H1 (cell line): Measurements from ENCODE around the gene NEK3. TPM values are rescaled to one million over a fixed set of nuclear protein-coding genes. Genes with fewer than 3 reads are reported as not detected.

ENCODE experiments used
- CTCF ChIA-PET: fragments of 300-600 bp; sonication (Branson Sonifier 250); formaldehyde crosslinking; loops from one replicate; lab custom pipeline; 2021; ENCODE audit not compliant: partially characterized antibody; lab: Charles Lee
- POLR2A ChIA-PET: fragments of 300-600 bp; sonication (Branson Sonifier 250); formaldehyde crosslinking; loops from one replicate; lab custom pipeline; 2021; ENCODE audit warnings: inconsistent platforms; ENCODE audit not compliant: partially characterized antibody; lab: Charles Lee
- DNase-seq, 2 experiments: peaks; one replicate each; pipeline versions ENCODE4 v3.0.0 to v3.0.0-alpha.2; 2010 to 2022; ENCODE audit warnings: low spot score in 2 of 2, low read depth in 1 of 2, mixed read lengths in 1 of 2
- FAIRE-seq: peaks from 2 replicates; lab custom pipeline; 2011; peaks lifted over from hg19 to GRCh38; lab: Jason Lieb, UNC
- H2AFZ ChIP-seq: 2 replicates; pipeline ENCODE4 v1.8.1; 2012; ENCODE audit warnings: low read length, inconsistent platforms
- H2AK5ac ChIP-seq: 2 replicates; pipeline ENCODE4 v1.6.1; 2013; ENCODE audit warnings: low read depth, low read length
- H2BK120ac ChIP-seq: replicated peaks from 2 replicates; pipeline ENCODE3; 2013; ENCODE audit warnings: low read depth, low read length, inconsistent platforms
- H2BK12ac ChIP-seq: 2 replicates; pipeline ENCODE4 v1.6.1; 2013; ENCODE audit warnings: low read depth, low read length
- H2BK15ac ChIP-seq: 2 replicates; pipeline ENCODE4 v1.6.1; 2013; ENCODE audit warnings: low read length
- H2BK20ac ChIP-seq: 2 replicates; pipeline ENCODE4 v1.6.1; 2013; ENCODE audit warnings: low read length
- H2BK5ac ChIP-seq: 2 replicates; pipeline ENCODE4 v1.6.1; 2013; ENCODE audit warnings: low read depth, low read length
- H3K14ac ChIP-seq: 2 replicates; pipeline ENCODE4 v1.6.1; 2013; ENCODE audit warnings: inconsistent platforms; ENCODE audit not compliant: insufficient read length
- H3K18ac ChIP-seq: 2 replicates; pipeline ENCODE4 v1.6.1; 2013; ENCODE audit warnings: low read length; ENCODE audit errors: extremely low read depth
- H3K23ac ChIP-seq: 2 replicates; pipeline ENCODE4 v1.6.1; 2013; ENCODE audit warnings: inconsistent platforms; ENCODE audit not compliant: insufficient read length
- H3K23me2 ChIP-seq: 2 replicates; pipeline ENCODE4 v1.6.1; 2013; ENCODE audit warnings: low read depth, low read length
- H3K27ac ChIP-seq: 2 replicates; pipeline ENCODE4 v1.6.1; 2011; ENCODE audit warnings: low read depth, low read length, inconsistent platforms
- H3K27me3 ChIP-seq, 4 experiments: replicated peaks in 1 of 4; 1 replicate in 1 of 4; 2 replicates in 3 of 4; pipeline versions ENCODE4 v1.6.1 to v1.8.1; 2011 to 2013; ENCODE audit warnings: low read length in 3 of 4, mild to moderate bottlenecking in 3 of 4, inconsistent platforms in 2 of 4, mixed read lengths in 2 of 4, moderate library complexity in 1 of 4; ENCODE audit not compliant: control insufficient read depth in 3 of 4, insufficient read depth in 3 of 4; ENCODE audit errors: extremely low read depth in 1 of 4
- H3K36me3 ChIP-seq, 4 experiments: 2 replicates each; pipeline versions ENCODE4 v1.6.1 to v1.8.1; 2011 to 2013; ENCODE audit warnings: mild to moderate bottlenecking in 4 of 4, low read length in 3 of 4, moderate library complexity in 2 of 4, control low read depth in 1 of 4, inconsistent platforms in 1 of 4; ENCODE audit not compliant: insufficient read depth in 4 of 4, control insufficient read depth in 2 of 4
- H3K4ac ChIP-seq: replicated peaks from 2 replicates; pipeline ENCODE3; 2013; ENCODE audit warnings: low read length, low read depth, mixed read lengths, inconsistent platforms; ENCODE audit not compliant: insufficient read length
- H3K4me1 ChIP-seq, 4 experiments: replicated peaks in 1 of 4; 1 replicate in 1 of 4; 2 replicates in 3 of 4; pipeline versions ENCODE4 v1.6.1 to v1.8.1; 2011 to 2013; ENCODE audit warnings: low read length in 3 of 4, inconsistent platforms in 2 of 4, mixed read lengths in 1 of 4; ENCODE audit not compliant: insufficient read depth in 4 of 4, control insufficient read depth in 3 of 4
- H3K4me2 ChIP-seq, 2 experiments: 2 replicates each; pipeline versions ENCODE4 v1.6.1 to v1.8.1; 2011 to 2013; ENCODE audit warnings: low read depth in 2 of 2, low read length in 2 of 2, control low read depth in 1 of 2, inconsistent platforms in 1 of 2, mild to moderate bottlenecking in 1 of 2; ENCODE audit not compliant: insufficient read depth in 1 of 2
- H3K4me3 ChIP-seq, 4 experiments: fragments of 200-600, 300-600 bp in 1 of 4; sonication (generic), shearing (Covaris generic), sonication (Bioruptor Twin) in 1 of 4; 2 replicates each; pipeline versions ENCODE4 v1.5.1 to v1.8.1; 2011 to 2016; ENCODE audit warnings: low read length in 4 of 4, low read depth in 3 of 4, control low read depth in 2 of 4, inconsistent platforms in 2 of 4, mild to moderate bottlenecking in 2 of 4, mixed read lengths in 1 of 4, moderate library complexity in 1 of 4; ENCODE audit not compliant: insufficient read depth in 2 of 4; ENCODE audit errors: extremely low read depth in 1 of 4
- H3K56ac ChIP-seq: replicated peaks from 2 replicates; pipeline ENCODE3; 2013; ENCODE audit warnings: low read depth, mild to moderate bottlenecking, mixed read lengths, low read length, inconsistent platforms; ENCODE audit not compliant: insufficient read length
- H3K79me1 ChIP-seq: 2 replicates; pipeline ENCODE4 v1.6.1; 2013; ENCODE audit warnings: low read depth, low read length, control low read depth
- H3K79me2 ChIP-seq, 2 experiments: 2 replicates each; pipeline versions ENCODE4 v1.6.1 to v1.8.1; 2012 to 2013; ENCODE audit warnings: low read length in 2 of 2, mild to moderate bottlenecking in 2 of 2, inconsistent platforms in 1 of 2; ENCODE audit not compliant: insufficient read depth in 2 of 2, control insufficient read depth in 1 of 2
- H3K9ac ChIP-seq, 4 experiments: replicated peaks in 1 of 4; 1 replicate in 1 of 4; 2 replicates in 3 of 4; pipeline versions ENCODE4 v1.6.1 to v1.8.1; 2011 to 2013; ENCODE audit warnings: low read depth in 3 of 4, low read length in 3 of 4, control low read depth in 2 of 4, mild to moderate bottlenecking in 2 of 4, moderate library complexity in 2 of 4, inconsistent platforms in 1 of 4; ENCODE audit errors: extremely low read depth in 1 of 4
- H3K9me3 ChIP-seq, 2 experiments: 2 replicates each; pipeline versions ENCODE4 v1.6.1 to v1.8.1; 2012 to 2013; ENCODE audit warnings: mild to moderate bottlenecking in 2 of 2, moderate library complexity in 2 of 2, control low read depth in 1 of 2, inconsistent platforms in 1 of 2, low read depth in 1 of 2, low read length in 1 of 2, mixed read lengths in 1 of 2; ENCODE audit not compliant: insufficient read depth in 2 of 2
- H4K20me1 ChIP-seq, 2 experiments: replicated peaks in 1 of 2; 2 replicates each; pipeline versions ENCODE3 to v1.8.1; 2011 to 2013; ENCODE audit warnings: inconsistent platforms in 2 of 2, low read length in 2 of 2, mild to moderate bottlenecking in 1 of 2; ENCODE audit not compliant: insufficient read depth in 2 of 2, control insufficient read depth in 1 of 2
- H4K5ac ChIP-seq: 2 replicates; pipeline ENCODE4 v1.6.1; 2013; ENCODE audit warnings: low read length, low read depth, mixed read lengths, inconsistent platforms; ENCODE audit not compliant: insufficient read length
- H4K8ac ChIP-seq: 2 replicates; pipeline ENCODE4 v1.8.0; 2013; ENCODE audit warnings: mild to moderate bottlenecking, moderate library complexity, low read length, inconsistent platforms; ENCODE audit not compliant: insufficient read depth; ENCODE audit errors: extremely low read depth
- H4K91ac ChIP-seq: replicated peaks from 2 replicates; pipeline ENCODE3; 2013; ENCODE audit warnings: low read length, mixed read lengths, inconsistent platforms; ENCODE audit not compliant: insufficient read length
- WGBS, 2 experiments: shearing (Covaris generic) in 1 of 2; methylation state at CpG; one replicate each; pipeline versions ENCODE4 v1.1.6 to v1.1.7; 2013 to 2015; ENCODE audit warnings: low lambda C conversion rate in 2 of 2, mixed read lengths in 2 of 2, inconsistent platforms in 1 of 2, low coverage in 1 of 2, missing lambda C conversion rate in 1 of 2; ENCODE audit not compliant: insufficient replicate concordance in 2 of 2, insufficient coverage in 1 of 2, insufficient read length in 1 of 2; ENCODE audit errors: extremely low coverage in 1 of 2, missing lambda C conversion rate in 1 of 2; 5-methylcytosine and 5-hydroxymethylcytosine counted together
- polyA plus RNA-seq, 7 experiments: library from polyadenylated mRNA; depleted of rRNA in 3 of 7; stranded (reverse) in 5 of 7; unstranded in 2 of 7; fragments of >200 nt in 5 of 7; fragments of 200-250 nt in 2 of 7; gene quantifications; 1 replicate in 5 of 7; 2 replicates in 1 of 7; 4 replicates in 1 of 7; pipeline versions ENCODE4 v1.2.1 to v1.2.3, GENCODE V29; 2011 to 2013; ENCODE audit warnings: missing spikeins in 2 of 7, mixed read lengths in 2 of 7
- total RNA-seq: library from RNA; stranded (reverse); fragmentation: NEBNext Ultra II Directional; extraction: Animal tissue kit (Norgen Biotek cat#: 25700); gene quantifications from 2 replicates; pipeline ENCODE4 v1.2.1, GENCODE V29; 2021

The NEK3 gene
- total and polyA plus RNA-seq, 2 of the 8 experiments (the other 6 are each of a cell fraction or from before 2014, with no cell fraction given), result 11.4 to 26.0 TPM

- Histone ChIP-seq H3K9me3 (no peaks in the 10 kb centered on the region), H3K79me1 (no peaks in the 10 kb centered on the region), H4K5ac (no peak overlapping the region), H3K23me2 (no peaks in the 10 kb centered on the region), H2BK20ac (no peak overlapping the region), H2BK5ac (no peak overlapping the region), H3K27me3 (no peaks in the 10 kb centered on the region), H3K27ac (no peak overlapping the region), H3K4me3 (no peak overlapping the region), H2AFZ (no peak overlapping the region), H3K4ac (no peak overlapping the region), H3K14ac (no peak overlapping the region), H3K56ac (no peak overlapping the region), H3K18ac (no peak overlapping the region), H3K23ac (no peak overlapping the region), H3K36me3 (peaks cover 0 to 52% (median 8%) of the 10 kb centered on the region in 4 experiments; a peak in 5 of 8 replicates), H3K4me2 (no peak overlapping the region), H4K8ac (no peak overlapping the region), H2BK15ac (no peak overlapping the region), H4K91ac (no peak overlapping the region), H2BK120ac (no peak overlapping the region), H3K4me1 (no peaks in the 10 kb centered on the region), H3K9ac (no peak overlapping the region), H2AK5ac (no peak overlapping the region), H3K79me2 (no peaks in the 10 kb centered on the region), H2BK12ac (no peak overlapping the region), H4K20me1 (no peaks in the 10 kb centered on the region)
- ChIA-PET POLR2A (no interaction called here), CTCF (interaction anchor here (0.6 to 1.5 kb wide), 2 partner anchors 172 to 701 kb away, joined by 3 read pairs; no protein-coding TSS in a partner anchor)
- WGBS, 2 experiments, result 86% methylated on average over 3 of the region's 3 CpGs; no CpG with 5 or more reads in 1 of the 2 experiments
- no peak for FAIRE-seq
- DNase-seq, result no peak
These were observed 14.0 kb upstream of the NEK3 start for GRCh38 chr13:52173373-52173772.
